HG03565 (cell line): ENCODE data around the gene HDLBP.

ENCODE experiments used
- ATAC-seq: cut with Tn5 transposase; IDR thresholded peaks from one replicate; pipeline ENCODE4 v1.9.1; 2021; ENCODE audit warnings: mild to moderate bottlenecking, moderate library complexity; ENCODE audit not compliant: unreplicated experiment

The HDLBP gene

DNA sequence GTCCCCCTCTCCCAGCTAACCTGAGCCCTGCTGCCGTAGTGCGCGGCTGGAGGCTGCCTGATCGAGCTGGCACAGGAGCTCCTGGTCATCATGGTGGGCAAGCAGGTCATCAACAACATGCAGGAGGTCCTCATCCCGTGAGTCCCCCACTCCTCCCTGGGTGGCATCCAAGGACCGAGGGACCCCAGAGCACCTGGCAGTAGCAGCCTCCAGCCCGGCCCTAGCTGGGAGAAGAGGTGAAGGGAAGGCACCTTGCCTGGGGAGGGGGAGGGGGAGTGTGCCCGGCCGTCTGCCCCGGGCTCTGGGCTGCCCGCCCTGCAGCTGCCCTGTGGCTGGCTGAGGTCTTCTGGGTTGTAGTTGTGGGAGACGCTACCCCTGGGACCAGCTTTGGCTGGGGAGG is 100.7 kb downstream of the HDLBP start:
- no peak for ATAC-seq

DNA sequence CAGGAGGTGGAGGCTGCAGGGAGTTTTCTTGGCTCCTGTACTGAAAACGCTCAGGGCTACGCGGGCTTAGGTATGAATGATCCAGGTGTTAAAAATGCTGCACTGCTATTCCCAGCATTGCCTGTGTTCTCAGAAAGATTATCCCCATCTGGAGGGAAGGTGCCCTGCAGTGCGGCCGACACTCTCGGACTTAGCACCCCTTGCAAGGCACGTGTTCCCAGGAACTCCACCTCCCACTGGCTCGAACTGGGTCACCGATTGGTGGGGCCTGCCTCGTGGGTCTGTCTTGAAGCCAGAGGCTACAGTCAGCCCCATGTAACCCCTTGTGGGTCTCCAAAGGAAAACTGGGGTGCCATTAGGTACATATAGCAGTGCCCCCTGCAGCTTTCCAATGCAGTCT is 101.3 kb downstream of the HDLBP start:
- ATAC-seq, result no peak

DNA sequence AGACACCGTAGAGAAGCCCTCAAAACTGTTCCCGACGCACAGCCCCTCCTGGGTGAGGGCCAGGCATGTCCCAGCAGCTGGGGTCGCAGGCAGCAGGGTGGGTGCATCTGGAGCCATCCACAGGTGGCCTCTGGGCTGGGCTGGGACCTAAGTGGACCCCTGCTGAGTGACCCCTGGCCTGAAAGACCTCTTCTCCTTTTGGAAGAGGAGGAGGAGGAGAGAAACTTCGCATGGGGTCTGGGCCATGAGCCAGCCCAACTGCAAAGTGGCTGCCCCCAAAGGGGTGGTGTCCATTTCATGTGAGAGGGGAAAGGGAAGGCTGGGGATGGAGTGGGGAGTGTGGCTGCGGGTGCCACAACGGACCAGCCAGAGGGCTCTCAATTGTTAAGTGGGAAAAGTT is 101.9 kb downstream of the HDLBP start:
- ATAC-seq, result no peak

DNA sequence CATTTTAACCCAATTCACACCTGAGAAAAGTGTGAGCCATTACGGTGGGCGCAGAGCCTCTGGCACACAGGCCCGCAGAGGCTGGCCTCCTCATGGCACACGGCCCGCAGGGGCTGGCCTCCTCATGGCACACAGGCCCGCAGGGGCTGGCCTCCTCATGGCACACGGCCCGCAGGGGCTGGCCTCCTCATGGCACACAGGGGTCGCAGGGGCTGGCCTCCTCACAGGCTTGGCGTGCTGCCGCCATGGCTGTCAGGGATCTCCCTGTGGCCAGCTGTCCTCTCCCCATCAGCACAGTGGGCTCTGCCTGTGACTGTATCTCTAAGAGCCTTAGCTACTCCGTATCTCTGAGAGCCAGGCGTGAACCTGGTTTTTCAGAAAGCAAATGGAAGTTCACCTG is 102.4 kb downstream of the HDLBP start:
- ATAC-seq, result no peak

DNA sequence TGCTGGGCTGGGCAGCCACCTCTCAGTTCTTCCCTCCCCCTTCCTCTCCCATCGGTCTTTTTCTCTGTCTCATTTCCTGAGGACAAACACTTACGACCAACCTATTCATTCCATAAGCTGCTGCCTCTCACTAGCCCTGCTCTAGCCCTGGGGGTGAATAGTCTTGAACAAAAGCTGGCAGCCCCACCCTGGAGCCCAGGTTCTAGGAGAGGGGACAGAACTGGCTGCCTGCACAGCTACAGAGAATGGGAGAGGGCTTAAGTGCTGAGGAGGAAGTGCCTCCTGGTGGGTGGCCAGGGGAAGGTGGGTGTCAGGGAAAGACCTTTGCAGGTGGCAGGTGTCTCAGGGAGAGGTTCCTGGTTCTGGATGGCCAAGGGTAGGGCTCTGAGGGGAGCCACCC is 104.2 kb downstream of the HDLBP start:
- no peak for ATAC-seq

DNA sequence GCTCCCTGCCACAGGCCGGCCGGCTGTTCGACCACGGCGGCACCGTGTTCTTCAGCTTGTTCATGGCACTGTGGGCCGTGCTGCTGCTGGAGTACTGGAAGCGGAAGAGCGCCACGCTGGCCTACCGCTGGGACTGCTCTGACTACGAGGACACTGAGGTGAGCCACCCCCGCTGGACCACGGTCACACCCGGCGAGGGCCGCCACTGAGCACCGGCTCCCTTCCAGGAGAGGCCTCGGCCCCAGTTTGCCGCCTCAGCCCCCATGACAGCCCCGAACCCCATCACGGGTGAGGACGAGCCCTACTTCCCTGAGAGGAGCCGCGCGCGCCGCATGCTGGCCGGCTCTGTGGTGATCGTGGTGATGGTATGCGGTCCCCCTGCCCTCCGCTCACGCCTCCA is 106.2 kb downstream of the HDLBP start:
- ATAC-seq, result no peak

DNA sequence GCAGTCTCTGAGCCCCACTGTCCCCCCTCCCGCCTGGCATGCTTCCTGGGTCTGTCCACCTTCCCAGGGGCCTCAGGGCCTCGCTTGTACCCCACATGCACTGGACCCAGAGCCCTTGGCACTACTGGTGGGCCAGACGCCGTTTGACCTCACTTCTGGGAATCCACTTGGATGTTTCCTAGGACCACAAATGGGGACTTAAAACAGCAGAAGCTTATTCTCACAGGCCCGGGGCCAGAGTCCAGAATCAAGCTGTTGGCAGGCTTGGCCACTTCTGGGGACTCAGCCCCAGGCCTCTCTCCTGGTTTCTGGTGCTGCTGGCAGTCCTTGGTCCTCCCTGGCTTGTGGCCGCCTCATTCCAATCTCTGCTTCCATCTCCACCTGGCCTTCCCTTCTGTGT is 107.4 kb downstream of the HDLBP start:
- ATAC-seq, result no peak

DNA sequence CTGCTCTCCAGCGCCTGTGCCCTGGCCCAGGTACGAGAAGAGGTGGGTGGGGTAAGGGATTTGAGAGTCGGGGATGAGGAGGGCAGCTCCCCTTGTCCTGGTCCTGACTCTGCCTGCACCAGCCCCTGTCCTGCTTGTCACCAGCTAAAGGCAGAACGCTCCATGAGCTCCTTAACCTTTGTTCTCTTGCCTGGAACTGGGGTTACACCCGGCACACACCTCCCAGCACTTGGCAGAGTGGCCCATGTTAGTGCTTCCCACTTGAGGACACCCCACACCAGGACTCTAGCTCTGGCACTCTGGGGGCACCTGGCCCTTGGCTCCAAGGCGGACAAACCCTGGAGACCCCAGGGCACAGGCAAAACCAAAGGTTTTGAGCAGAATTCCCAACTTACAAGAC is 107.8 kb downstream of the HDLBP start:
- ATAC-seq, result no peak

DNA sequence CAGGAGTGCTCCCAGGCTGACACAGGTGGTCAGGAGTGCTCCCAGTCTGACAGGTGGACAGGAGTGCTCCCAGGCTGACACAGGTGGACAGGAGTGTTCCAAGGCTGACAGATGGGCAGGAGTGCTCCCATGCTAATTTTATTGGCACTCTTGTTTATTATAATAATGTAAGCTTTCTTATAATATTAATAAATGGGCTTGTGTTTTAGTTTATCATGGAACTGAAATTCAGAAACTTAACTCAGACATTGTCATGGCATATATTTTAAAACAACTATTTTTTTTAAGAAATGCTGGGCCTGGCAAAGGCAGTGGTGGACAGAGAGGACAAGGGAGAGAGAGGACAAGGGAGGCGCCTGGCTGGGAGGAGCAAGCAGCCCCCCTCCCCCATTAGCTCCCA is 108.3 kb downstream of the HDLBP start:
- no peak for ATAC-seq

DNA sequence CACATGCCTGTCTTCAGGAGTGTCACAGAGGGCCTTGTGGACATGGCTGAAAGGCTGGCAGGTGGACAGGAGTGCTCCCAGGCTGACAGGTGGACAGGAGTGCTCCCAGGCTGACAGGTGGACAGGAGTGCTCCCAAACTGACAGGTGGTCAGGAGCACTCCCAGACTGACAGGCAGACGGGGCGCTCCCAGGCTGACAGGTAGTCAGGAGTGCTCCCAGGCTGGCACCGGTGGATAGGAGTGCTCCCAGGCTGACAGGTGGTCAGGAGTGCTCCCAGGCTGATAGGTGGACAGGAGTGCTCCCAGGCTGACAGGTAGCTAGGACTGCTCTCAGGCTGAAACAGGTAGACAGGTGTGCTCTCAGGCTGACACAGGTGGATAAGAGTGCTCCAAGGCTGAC is 110.4 kb downstream of the HDLBP start:
- no peak for ATAC-seq

DNA sequence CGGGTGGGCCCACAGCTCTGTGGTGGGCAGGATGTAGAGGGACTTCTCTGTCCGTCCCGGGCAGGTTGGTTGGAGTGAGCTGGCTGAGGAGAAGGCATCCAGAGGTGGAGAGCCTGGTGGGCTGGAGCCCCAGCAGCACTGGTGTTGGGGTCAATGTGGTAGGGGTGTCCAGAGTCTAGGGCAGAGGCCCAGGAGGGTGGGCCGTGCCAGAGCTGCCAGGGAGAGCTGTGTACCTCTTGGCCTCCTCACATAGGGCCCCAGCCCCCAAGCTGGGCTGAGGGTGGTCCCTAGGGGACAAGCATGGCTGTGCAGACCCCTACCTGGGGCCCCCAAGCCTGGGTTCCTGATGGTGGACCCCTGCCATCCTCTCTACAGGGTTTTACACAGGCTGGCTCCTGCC is 111.0 kb downstream of the HDLBP start:
- ATAC-seq, result no peak

DNA sequence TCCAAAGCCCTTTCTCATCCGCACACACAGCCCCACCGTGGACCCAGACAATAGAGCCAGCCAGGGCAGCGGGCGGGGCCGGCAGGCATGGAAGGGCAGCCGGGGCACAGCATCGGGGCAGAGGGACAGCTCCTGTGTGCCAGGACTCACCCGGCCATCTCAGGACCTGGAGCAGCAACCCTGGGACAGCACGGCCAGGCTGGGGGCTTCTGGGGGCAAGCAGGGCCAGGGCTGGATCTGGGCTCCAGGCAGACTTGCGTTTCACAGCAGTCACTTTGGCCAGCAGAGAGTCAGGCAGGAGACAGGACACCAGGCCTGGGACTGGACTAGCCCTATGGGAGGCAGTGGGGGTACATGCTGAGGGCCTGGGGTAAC is 111.5 kb downstream of the HDLBP start:
- ATAC-seq, result no peak

DNA sequence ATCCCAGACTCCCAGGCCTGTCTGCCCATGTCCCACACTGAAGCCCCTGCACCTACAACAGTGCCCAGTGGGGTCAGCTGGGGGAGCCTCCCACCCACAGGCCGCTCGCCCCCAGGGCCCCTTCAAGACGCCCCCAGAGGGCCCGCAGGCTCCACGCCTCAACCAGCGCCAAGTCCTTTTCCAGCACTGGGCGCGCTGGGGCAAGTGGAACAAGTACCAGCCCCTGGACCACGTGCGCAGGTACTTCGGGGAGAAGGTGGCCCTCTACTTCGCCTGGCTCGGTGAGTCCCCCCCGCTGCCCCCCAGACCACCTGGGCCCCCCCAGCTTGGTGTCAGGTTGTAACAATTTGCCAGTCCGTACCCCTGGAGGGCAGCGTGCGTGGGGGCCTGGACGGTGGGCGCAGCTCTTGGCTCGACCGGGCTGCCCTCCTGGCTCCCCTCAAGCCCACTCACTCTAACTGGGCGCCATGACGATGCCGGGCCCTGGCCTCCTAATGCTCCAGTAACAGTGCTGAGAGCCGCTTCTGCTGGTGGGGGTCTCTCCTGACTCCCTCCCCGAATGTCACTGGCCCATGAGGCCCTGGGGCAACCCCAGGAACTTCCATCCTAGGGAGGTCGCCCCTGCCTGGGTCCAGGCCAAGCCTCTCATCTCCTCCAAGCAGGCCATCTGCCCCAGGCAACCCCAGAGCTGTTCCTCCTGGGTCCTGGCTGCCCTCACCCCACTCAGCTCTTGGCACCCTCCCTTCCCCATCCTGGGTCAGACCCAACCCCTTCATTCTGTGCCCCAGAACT is 112.1 kb downstream of the HDLBP start:
- ATAC-seq, result no peak

DNA sequence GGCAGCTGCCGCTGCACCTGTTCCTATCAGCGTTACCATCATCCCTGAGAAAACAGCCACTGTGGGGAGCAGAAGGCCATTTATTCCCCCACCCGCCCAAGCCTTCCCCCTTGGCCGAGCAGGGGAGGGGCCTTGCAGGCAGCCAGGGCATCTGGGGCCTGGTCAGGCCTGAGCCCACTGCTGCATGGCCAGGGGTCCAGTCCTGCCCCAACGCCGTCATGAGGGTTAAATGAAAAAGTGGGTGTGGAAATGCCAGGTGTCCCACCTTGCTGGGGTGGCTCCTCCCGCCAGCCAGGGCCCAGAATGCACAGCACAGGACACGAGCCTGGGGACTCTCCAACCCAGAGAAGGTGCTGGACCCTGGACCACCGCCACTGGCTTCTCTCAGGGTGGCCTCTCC is 112.8 kb downstream of the HDLBP start:
- ATAC-seq, result no peak

DNA sequence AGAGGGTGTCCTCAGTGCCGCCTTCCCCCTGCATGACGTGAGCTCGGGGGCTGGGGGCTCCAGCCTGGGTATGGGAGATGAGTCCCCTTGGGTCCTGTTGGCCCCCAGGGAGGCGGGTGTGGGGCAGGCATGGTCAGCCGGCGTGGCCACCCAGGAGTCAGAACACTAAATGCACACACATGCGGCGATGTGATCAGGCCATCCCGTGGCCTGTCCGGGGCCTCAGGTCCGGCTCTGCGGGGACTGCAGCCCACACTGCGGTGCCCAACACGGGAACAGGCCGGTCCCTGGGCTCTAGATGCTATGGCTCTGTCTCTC is 113.2 kb downstream of the HDLBP start:
- ATAC-seq, result no peak

DNA sequence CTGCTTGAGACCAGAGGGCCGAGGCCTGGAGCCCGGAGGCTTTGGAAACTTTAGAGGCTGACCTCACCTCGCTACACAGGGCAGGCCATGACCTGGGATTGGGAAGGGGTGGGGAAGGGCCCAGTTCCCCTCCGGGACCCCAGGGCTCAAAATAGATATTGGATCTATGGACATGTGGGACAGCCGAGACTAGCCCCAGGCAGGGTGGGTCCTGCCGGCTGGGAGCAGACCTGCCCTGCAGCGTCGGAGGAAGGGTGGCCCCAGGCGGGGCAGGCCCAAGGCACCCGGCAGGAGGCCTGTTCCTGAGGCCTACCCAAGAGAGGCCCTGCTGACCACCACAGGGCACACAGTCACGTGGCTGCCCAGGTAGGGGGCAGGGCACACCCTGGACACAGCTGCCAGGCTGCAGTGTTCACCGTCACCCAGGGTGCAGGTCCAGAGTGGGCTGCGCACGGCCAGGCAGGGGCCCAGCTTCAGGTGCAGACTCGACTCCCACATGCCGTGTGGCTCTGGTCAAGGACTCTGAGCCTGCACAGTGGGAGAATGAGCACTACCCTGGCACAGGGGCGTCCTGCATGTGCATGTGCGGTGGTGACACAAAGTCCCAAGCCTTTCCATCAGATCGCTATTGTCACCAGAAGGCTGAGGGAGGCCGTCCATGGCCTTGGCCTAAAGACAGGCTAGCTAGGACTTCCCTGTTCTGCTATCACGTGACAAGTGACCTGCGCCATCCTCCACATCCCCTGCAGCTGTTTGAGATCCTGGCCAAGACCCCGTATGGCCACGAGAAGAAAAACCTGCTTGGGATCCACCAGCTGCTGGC is 113.8 kb downstream of the HDLBP start:
- no peak for ATAC-seq

DNA sequence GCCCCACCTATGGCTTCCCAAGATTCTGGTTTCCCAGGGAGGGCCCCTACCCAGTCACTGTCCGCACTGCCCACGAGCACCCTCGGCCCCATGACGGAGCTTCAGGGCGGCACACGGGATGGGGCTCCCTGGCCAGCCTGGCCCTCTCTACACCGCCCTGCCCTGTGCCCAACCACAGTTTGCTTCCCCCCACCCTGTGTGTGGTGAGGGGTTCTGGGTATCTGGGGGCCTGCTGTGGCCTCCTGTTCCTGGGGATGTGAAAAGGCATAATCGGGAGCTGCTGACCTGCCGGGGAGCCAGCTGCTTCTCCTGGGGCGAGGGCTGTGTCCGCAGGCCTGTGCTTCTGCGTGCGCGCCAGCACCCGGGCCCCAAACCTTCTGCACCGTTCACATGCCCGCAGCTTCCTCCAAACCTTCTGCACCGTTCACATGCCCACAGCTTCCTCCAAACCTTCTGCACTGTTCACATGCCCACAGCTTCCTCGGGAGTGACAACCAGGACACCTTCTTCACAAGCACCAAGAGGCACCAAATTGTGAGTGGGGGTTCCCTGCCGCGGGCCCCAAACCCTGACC is 114.6 kb downstream of the HDLBP start:
- ATAC-seq, result no peak

DNA sequence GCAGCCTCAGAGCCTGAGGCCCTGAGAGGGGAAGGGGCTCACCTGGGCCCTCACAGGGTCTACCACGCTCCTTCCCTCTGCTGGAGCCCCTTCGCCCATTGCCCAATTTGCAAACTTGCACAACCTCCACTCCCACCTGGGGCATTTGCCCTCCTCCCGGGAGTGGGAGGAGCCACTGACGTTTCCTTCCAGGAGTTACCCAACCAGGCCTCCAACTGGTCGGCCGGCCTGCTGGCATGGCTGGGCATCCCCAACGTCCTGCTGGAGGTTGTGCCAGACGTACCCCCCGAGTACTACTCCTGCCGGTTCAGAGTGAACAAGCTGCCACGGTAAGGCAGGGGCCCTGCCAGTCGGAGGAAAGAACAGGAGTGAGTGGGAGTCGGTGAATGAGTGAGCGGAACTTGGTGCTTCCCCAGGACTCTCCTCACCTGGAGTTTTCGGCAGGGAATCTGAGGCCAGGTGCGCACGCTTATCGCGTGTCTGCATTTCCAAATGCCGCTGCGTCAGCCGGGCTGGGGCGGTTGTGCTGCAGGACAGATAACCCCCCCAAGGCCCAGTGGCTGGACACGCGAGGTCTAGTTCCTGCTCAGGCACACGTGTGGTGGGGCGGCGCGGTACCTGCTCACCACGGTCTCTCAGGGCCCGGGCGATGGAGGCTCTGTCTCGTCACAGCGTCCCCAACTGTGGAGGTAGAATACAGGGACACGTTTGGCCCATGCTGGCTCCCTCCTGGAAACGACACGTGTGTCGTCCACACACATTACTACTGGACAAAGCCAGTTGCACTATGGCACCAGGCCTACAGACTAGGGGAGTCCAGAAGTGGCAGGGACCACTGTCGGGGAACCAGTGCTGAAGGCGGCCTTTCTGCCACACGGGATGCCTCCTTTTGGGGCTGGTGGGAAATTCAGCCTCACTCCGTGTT is 115.3 kb downstream of the HDLBP start:
- ATAC-seq, result no peak

DNA sequence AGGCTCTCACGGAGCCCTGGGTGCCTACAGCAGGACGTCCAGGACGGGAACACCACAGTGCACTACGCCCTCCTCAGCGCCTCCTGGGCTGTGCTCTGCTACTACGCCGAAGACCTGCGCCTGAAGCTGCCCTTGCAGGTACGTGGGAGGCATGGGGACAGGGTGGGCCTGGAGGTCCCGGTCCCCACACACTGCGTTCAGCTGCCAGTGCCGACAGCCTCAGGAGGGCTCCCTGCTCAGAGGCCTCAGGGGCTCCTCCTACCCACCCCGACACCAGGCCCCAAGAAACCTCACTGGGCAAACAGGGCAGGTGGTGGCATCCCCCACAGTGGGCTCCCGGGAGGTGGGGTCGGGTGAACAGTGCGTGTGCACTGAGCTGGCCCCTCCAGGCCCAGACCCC is 116.2 kb downstream of the HDLBP start:
- ATAC-seq, result no peak

DNA sequence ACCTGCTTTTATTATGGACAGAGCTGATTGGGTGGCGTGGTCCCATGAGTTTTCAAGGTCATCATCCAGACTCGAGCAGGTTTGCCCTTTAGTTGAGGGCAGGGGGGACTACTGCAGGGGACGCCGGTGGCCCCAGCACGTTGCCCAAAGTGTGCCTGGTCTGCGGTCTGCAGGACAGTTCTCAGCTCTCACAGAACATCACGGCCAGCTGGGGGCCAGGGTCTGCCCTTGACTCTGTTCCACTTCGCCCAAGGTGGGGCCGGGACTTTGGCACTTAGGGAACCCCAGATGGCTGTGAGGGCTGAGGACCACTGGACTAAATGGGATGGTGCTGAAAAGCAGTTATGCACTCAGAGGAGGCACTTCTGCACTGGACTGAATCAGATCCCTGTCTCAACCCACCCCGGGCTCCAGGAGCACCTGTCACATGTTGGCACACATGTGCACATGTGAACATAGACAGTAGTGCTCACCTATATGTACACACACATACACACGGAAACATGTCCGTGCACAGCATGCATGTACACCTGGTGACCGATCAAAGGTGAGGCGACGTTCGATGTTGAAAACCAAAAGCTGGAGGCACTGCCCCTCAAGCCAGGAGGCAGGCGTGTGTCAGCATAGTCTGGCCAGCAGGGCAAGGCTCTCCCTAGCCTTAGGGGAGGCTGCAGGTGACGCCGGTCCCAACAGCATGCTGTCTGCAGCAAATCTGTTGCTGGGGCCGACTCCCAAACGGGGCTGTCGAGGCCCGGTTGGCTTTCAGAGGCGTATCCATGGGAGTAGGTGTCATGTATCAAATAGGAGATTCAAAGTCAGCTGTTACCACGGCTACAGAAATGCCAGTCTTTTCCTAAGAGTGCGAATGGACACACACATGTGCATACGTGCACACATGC is 116.8 kb downstream of the HDLBP start:
- ATAC-seq, result no peak
